ENCODE measurements around the gene CRY1. TPM values are rescaled to one million over a fixed set of nuclear protein-coding genes. Genes with fewer than 3 reads are reported as not detected.

Gene CRY1
- total RNA-seq, 1 experiment from 2014 or later, result 23.1 TPM

- TF ChIP-seq ZNF138 (CRISPR knock-in tag; conservative IDR thresholded peaks at IDR 0.05) (no peak), ATF3 (CRISPR knock-in tag; conservative IDR thresholded peaks at IDR 0.05) (no peak)
These were observed 29.2 kb upstream of the CRY1 start (continued) for GRCh38 chr12:107122452-107122958.

- ChIA-PET POLR2A (no interaction called here), CTCF (no interaction called here)
- DNase-seq (ENCODE audit: low spot score), result no peak
- peaks cover 9% of the 10 kb centered on the region for H3K9me3 Mint-ChIP-seq
- no peak overlapping the region for H3K27ac Mint-ChIP-seq
- no peak for ATAC-seq
- peaks cover 6% of the 10 kb centered on the region for H3K36me3 Mint-ChIP-seq
- H3K4me1 Mint-ChIP-seq, result peaks cover 21% of the 10 kb centered on the region
- H3K4me3 Mint-ChIP-seq, result no peak overlapping the region
- no peaks in the 10 kb centered on the region; the same call in 1 of the 2 replicates for H3K27me3 Mint-ChIP-seq (ENCODE audit: low read depth)
- no peak for TF ChIP-seq E2F1 (CRISPR knock-in tag; IDR thresholded peaks at IDR 0.05)
- no peak for TF ChIP-seq RELA (CRISPR knock-in tag; IDR thresholded peaks at IDR 0.05; ENCODE audit: borderline replicate concordance)
- no peak for TF ChIP-seq ZBTB21 (CRISPR knock-in tag; IDR thresholded peaks at IDR 0.05; ENCODE audit: borderline replicate concordance)
- TF ChIP-seq JAZF1 (CRISPR knock-in tag; IDR thresholded peaks at IDR 0.05), result no peak
These were observed 25.7 kb upstream of the CRY1 start for GRCh38 chr12:107119091-107119490.

- ChIA-PET POLR2A (no interaction called here), CTCF (no interaction called here)
- H3K27ac Mint-ChIP-seq, result no peak overlapping the region
- H3K27me3 Mint-ChIP-seq (ENCODE audit: low read depth), result no peaks in the 10 kb centered on the region; the same call in 1 of the 2 replicates
- H3K9me3 Mint-ChIP-seq, result peaks cover 5% of the 10 kb centered on the region
- no peak overlapping the region for H3K4me3 Mint-ChIP-seq
- no peak for ATAC-seq
- H3K36me3 Mint-ChIP-seq, result peaks cover 4% of the 10 kb centered on the region
- H3K4me1 Mint-ChIP-seq, result peaks cover 21% of the 10 kb centered on the region
- DNase-seq (ENCODE audit: low spot score), result no peak
- TF ChIP-seq ZNF416 (CRISPR knock-in tag; IDR thresholded peaks at IDR 0.05) (no peak), ZNF281 (CRISPR knock-in tag; IDR thresholded peaks at IDR 0.05) (no peak), NR1H2 (CRISPR knock-in tag; IDR thresholded peaks at IDR 0.05) (no peak), CREM (CRISPR knock-in tag; IDR thresholded peaks at IDR 0.05) (no peak), MXD4 (CRISPR knock-in tag; IDR thresholded peaks at IDR 0.05; ENCODE audit: borderline replicate concordance) (no peak), ZNF396 (CRISPR knock-in tag; IDR thresholded peaks at IDR 0.05; ENCODE audit: borderline replicate concordance) (no peak), PRDM15 (CRISPR knock-in tag; IDR thresholded peaks at IDR 0.05) (no peak), ETV6 (CRISPR knock-in tag; IDR thresholded peaks at IDR 0.05) (no peak), JAZF1 (CRISPR knock-in tag; IDR thresholded peaks at IDR 0.05) (no peak), ATF2 (CRISPR knock-in tag; IDR thresholded peaks at IDR 0.05; ENCODE audit: borderline replicate concordance, low read depth) (no peak), NFATC4 (CRISPR knock-in tag; IDR thresholded peaks at IDR 0.05) (no peak), IRF1 (CRISPR knock-in tag; IDR thresholded peaks at IDR 0.05) (no peak), ZBTB43 (CRISPR knock-in tag; IDR thresholded peaks at IDR 0.05) (no peak), JUN (CRISPR knock-in tag; IDR thresholded peaks at IDR 0.05) (no peak), TCF7 (CRISPR knock-in tag; IDR thresholded peaks at IDR 0.05; ENCODE audit: low read depth) (no peak), FOXJ3 (CRISPR knock-in tag; IDR thresholded peaks at IDR 0.05; ENCODE audit: borderline replicate concordance) (no peak), CREB1 (CRISPR knock-in tag; IDR thresholded peaks at IDR 0.05) (no peak), OVOL2 (CRISPR knock-in tag; IDR thresholded peaks at IDR 0.05; ENCODE audit: borderline replicate concordance) (no peak)
These were observed 25.3 kb upstream of the CRY1 start for GRCh38 chr12:107118624-107119023.

All from WTC11 (cell line).